ENCODE measurements around the gene INCENP.

DNA sequence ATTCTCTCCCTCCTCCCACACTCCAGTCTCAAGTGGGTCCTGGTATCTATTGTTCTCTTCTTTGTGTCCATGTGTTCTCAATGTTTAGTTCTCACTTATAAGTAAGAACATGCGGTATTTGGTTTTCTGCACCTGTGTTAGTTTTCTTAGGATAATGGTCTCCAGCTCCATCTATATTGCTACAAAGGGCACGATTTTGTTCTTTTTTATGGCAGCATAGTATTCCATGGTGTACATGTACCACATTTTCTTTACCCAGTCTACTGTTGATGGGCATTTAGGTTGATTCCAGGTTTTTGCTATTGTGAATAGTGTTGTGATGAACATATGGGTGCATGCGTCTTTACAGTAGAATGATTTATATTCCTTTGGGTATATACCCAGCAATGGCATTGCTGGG is 4.2 kb upstream of the INCENP start:
- TF ChIP-seq, protein P1, sequence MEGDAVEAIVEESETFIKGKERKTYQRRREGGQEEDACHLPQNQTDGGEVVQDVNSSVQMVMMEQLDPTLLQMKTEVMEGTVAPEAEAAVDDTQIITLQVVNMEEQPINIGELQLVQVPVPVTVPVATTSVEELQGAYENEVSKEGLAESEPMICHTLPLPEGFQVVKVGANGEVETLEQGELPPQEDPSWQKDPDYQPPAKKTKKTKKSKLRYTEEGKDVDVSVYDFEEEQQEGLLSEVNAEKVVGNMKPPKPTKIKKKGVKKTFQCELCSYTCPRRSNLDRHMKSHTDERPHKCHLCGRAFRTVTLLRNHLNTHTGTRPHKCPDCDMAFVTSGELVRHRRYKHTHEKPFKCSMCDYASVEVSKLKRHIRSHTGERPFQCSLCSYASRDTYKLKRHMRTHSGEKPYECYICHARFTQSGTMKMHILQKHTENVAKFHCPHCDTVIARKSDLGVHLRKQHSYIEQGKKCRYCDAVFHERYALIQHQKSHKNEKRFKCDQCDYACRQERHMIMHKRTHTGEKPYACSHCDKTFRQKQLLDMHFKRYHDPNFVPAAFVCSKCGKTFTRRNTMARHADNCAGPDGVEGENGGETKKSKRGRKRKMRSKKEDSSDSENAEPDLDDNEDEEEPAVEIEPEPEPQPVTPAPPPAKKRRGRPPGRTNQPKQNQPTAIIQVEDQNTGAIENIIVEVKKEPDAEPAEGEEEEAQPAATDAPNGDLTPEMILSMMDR (conservative IDR thresholded peaks at IDR 0.05; ENCODE audit: low read depth in 2 of 2) = no peak
- TF ChIP-seq NANOG (IDR thresholded peaks at IDR 0.05; ENCODE audit: borderline replicate concordance) (no peak), EZH2 (IDR thresholded peaks at IDR 0.05; ENCODE audit: low read depth, unreplicated experiment) (no peak), POLR2AphosphoS5 (IDR thresholded peaks at IDR 0.05; ENCODE audit: low read depth) (no peak), CREB1 (CRISPR knock-in tag; IDR thresholded peaks at IDR 0.05; ENCODE audit: low read depth) (no peak), STAT1 (IDR thresholded peaks at IDR 0.05; ENCODE audit: unreplicated experiment) (no peak), EZH2phosphoT487 (IDR thresholded peaks at IDR 0.05; ENCODE audit: unreplicated experiment) (no peak), JUNB (IDR thresholded peaks at IDR 0.05; ENCODE audit: unreplicated experiment) (no peak), ZNF331 (CRISPR knock-in tag; IDR thresholded peaks at IDR 0.05; ENCODE audit: low read depth) (no peak), ZNF114 (CRISPR knock-in tag; IDR thresholded peaks at IDR 0.05) (no peak)
- TF ChIP-seq, protein P2, sequence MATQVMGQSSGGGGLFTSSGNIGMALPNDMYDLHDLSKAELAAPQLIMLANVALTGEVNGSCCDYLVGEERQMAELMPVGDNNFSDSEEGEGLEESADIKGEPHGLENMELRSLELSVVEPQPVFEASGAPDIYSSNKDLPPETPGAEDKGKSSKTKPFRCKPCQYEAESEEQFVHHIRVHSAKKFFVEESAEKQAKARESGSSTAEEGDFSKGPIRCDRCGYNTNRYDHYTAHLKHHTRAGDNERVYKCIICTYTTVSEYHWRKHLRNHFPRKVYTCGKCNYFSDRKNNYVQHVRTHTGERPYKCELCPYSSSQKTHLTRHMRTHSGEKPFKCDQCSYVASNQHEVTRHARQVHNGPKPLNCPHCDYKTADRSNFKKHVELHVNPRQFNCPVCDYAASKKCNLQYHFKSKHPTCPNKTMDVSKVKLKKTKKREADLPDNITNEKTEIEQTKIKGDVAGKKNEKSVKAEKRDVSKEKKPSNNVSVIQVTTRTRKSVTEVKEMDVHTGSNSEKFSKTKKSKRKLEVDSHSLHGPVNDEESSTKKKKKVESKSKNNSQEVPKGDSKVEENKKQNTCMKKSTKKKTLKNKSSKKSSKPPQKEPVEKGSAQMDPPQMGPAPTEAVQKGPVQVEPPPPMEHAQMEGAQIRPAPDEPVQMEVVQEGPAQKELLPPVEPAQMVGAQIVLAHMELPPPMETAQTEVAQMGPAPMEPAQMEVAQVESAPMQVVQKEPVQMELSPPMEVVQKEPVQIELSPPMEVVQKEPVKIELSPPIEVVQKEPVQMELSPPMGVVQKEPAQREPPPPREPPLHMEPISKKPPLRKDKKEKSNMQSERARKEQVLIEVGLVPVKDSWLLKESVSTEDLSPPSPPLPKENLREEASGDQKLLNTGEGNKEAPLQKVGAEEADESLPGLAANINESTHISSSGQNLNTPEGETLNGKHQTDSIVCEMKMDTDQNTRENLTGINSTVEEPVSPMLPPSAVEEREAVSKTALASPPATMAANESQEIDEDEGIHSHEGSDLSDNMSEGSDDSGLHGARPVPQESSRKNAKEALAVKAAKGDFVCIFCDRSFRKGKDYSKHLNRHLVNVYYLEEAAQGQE (IDR thresholded peaks at IDR 0.05; ENCODE audit: unreplicated experiment) = no peak
- TF ChIP-seq, protein P3, sequence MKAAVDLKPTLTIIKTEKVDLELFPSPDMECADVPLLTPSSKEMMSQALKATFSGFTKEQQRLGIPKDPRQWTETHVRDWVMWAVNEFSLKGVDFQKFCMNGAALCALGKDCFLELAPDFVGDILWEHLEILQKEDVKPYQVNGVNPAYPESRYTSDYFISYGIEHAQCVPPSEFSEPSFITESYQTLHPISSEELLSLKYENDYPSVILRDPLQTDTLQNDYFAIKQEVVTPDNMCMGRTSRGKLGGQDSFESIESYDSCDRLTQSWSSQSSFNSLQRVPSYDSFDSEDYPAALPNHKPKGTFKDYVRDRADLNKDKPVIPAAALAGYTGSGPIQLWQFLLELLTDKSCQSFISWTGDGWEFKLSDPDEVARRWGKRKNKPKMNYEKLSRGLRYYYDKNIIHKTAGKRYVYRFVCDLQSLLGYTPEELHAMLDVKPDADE (IDR thresholded peaks at IDR 0.05) = no peak
- TF ChIP-seq, protein P4, sequence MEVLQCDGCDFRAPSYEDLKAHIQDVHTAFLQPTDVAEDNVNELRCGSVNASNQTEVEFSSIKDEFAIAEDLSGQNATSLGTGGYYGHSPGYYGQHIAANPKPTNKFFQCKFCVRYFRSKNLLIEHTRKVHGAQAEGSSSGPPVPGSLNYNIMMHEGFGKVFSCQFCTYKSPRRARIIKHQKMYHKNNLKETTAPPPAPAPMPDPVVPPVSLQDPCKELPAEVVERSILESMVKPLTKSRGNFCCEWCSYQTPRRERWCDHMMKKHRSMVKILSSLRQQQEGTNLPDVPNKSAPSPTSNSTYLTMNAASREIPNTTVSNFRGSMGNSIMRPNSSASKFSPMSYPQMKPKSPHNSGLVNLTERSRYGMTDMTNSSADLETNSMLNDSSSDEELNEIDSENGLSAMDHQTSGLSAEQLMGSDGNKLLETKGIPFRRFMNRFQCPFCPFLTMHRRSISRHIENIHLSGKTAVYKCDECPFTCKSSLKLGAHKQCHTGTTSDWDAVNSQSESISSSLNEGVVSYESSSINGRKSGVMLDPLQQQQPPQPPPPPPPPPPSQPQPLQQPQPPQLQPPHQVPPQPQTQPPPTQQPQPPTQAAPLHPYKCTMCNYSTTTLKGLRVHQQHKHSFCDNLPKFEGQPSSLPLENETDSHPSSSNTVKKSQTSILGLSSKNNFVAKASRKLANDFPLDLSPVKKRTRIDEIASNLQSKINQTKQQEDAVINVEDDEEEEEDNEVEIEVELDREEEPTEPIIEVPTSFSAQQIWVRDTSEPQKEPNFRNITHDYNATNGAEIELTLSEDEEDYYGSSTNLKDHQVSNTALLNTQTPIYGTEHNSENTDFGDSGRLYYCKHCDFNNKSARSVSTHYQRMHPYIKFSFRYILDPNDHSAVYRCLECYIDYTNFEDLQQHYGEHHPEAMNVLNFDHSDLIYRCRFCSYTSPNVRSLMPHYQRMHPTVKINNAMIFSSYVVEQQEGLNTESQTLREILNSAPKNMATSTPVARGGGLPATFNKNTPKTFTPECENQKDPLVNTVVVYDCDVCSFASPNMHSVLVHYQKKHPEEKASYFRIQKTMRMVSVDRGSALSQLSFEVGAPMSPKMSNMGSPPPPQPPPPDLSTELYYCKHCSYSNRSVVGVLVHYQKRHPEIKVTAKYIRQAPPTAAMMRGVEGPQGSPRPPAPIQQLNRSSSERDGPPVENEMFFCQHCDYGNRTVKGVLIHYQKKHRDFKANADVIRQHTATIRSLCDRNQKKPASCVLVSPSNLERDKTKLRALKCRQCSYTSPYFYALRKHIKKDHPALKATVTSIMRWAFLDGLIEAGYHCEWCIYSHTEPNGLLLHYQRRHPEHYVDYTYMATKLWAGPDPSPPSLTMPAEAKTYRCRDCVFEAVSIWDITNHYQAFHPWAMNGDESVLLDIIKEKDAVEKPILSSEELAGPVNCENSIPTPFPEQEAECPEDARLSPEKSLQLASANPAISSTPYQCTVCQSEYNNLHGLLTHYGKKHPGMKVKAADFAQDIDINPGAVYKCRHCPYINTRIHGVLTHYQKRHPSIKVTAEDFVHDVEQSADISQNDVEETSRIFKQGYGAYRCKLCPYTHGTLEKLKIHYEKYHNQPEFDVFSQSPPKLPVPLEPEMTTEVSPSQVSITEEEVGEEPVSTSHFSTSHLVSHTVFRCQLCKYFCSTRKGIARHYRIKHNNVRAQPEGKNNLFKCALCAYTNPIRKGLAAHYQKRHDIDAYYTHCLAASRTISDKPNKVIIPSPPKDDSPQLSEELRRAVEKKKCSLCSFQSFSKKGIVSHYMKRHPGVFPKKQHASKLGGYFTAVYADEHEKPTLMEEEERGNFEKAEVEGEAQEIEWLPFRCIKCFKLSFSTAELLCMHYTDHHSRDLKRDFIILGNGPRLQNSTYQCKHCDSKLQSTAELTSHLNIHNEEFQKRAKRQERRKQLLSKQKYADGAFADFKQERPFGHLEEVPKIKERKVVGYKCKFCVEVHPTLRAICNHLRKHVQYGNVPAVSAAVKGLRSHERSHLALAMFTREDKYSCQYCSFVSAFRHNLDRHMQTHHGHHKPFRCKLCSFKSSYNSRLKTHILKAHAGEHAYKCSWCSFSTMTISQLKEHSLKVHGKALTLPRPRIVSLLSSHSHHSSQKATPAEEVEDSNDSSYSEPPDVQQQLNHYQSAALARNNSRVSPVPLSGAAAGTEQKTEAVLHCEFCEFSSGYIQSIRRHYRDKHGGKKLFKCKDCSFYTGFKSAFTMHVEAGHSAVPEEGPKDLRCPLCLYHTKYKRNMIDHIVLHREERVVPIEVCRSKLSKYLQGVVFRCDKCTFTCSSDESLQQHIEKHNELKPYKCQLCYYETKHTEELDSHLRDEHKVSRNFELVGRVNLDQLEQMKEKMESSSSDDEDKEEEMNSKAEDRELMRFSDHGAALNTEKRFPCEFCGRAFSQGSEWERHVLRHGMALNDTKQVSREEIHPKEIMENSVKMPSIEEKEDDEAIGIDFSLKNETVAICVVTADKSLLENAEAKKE (CRISPR knock-in tag; IDR thresholded peaks at IDR 0.05) = no peak

Measured in GM23338 (cell line).